OCI-LY7 (cell line): ENCODE measurements around the gene LACC1. TPM values are rescaled to one million over a fixed set of nuclear protein-coding genes. Genes with fewer than 3 reads are reported as not detected.

Experiments used
- BruUV-seq: library from RNA; stranded (reverse); fragments of 400-500 nt; replicated peaks from 2 replicates; lab custom pipeline; 2021; lab: Mats Ljungman, UMichigan
- CTCF ChIA-PET: fragments of 300-600 bp; sonication (Branson Sonifier 250); formaldehyde crosslinking; loops from one replicate; lab custom pipeline; 2022; ENCODE audit warnings: antibody characterized with exemption; ENCODE audit not compliant: unreplicated experiment; lab: Charles Lee
- POLR2A ChIA-PET: fragments of 300-600 bp; sonication (Branson Sonifier 250); formaldehyde crosslinking; loops from one replicate; lab custom pipeline; 2022; ENCODE audit warnings: antibody characterized with exemption; lab: Charles Lee
- DNase-seq: peaks from one replicate; pipeline ENCODE4 v3.0.0-alpha.2; 2015; ENCODE audit warnings: low spot score
- H2AFZ ChIP-seq: fragments of 200-600 bp; sonication (generic), shearing (Covaris generic); 2 replicates; pipeline ENCODE4 v1.6.1; 2014; ENCODE audit warnings: mild to moderate bottlenecking, antibody characterized with exemption, low read length, moderate library complexity
- H3K27ac ChIP-seq: fragments of 200-600 bp; sonication (generic); 2 replicates; pipeline ENCODE4 v1.5.1; 2014; ENCODE audit warnings: mixed run types, low read depth, mild to moderate bottlenecking, moderate library complexity, low read length, inconsistent platforms; ENCODE audit not compliant: poor library complexity, severe bottlenecking
- H3K36me3 ChIP-seq: fragments of 200-600 bp; sonication (generic); 2 replicates; pipeline ENCODE4 v1.6.1; 2014; ENCODE audit warnings: mild to moderate bottlenecking, antibody characterized with exemption, low read length, moderate library complexity, mixed read lengths; ENCODE audit not compliant: insufficient read depth
- H3K4me1 ChIP-seq: fragments of 200-600 bp; sonication (generic); 2 replicates; pipeline ENCODE4 v1.5.1; 2014; ENCODE audit warnings: mild to moderate bottlenecking, low read length; ENCODE audit not compliant: insufficient read depth, poor library complexity, severe bottlenecking
- H3K4me2 ChIP-seq: fragments of 200-600 bp; sonication (generic); 2 replicates; pipeline ENCODE4 v1.6.1; 2014; ENCODE audit warnings: mild to moderate bottlenecking, low read length
- H3K4me3 ChIP-seq: fragments of 200-600 bp; sonication (generic); 2 replicates; pipeline ENCODE4 v1.5.1; 2014; ENCODE audit warnings: mild to moderate bottlenecking, low read depth, low read length; ENCODE audit not compliant: poor library complexity, severe bottlenecking
- H3K79me2 ChIP-seq: fragments of 200-600 bp; sonication (generic); 2 replicates; pipeline ENCODE4 v1.6.1; 2016; ENCODE audit warnings: low read depth, mild to moderate bottlenecking, low read length, moderate library complexity, mixed read lengths; ENCODE audit not compliant: insufficient read depth
- H3K9me2 ChIP-seq: fragments of 200-600 bp; sonication (generic); 2 replicates; pipeline ENCODE4 v1.6.1; 2016; ENCODE audit warnings: mild to moderate bottlenecking, low read length, mixed read lengths; ENCODE audit not compliant: insufficient read depth
- H3K9me3 ChIP-seq: fragments of 200-600 bp; sonication (generic); 2 replicates; pipeline ENCODE4 v1.6.1; 2014; ENCODE audit warnings: mild to moderate bottlenecking, mixed run types, low read length, mixed read lengths
- H4K20me1 ChIP-seq: fragments of 200-600 bp; sonication (generic); 2 replicates; pipeline ENCODE4 v1.6.1; 2014; ENCODE audit warnings: mild to moderate bottlenecking, antibody characterized with exemption, low read length, moderate library complexity, mixed read lengths; ENCODE audit not compliant: insufficient read depth
- EZH2phosphoT487 ChIP-seq: fragments of 200-600 bp; sonication (generic); IDR thresholded peaks from 2 replicates; pipeline ENCODE4 v1.6.1; 2018; ENCODE audit warnings: low read depth, borderline replicate concordance, mild to moderate bottlenecking, mixed run types, antibody characterized with exemption, low read length, moderate library complexity, mixed read lengths
- intact Hi-C: fragments of 100-400 bp; cut with micrococcal nuclease; formaldehyde crosslinking; loops from one replicate; pipeline ENCODE4 v1.10.0; 2022; ENCODE audit not compliant: unreplicated experiment
- total RNA-seq, 2 experiments: library from RNA; depleted of rRNA in 1 of 2; stranded (reverse); fragments of >200 nt in 1 of 2; shearing (Covaris generic) in 1 of 2; gene quantifications; 2 replicates each; pipeline ENCODE4 v1.2.3, GENCODE V29; 2014 to 2022
- TF ChIP-seq, protein P1 (sequence below): fragments of 200-600 bp; sonication (generic); conservative IDR thresholded peaks from 2 replicates; pipeline ENCODE4 v1.5.1; 2014; ENCODE audit warnings: mild to moderate bottlenecking, antibody characterized with exemption, low read length, moderate library complexity, mixed read lengths

Gene LACC1
- total RNA-seq, 2 experiments from 2014 or later, result 3.5 to 11.3 TPM

DNA sequence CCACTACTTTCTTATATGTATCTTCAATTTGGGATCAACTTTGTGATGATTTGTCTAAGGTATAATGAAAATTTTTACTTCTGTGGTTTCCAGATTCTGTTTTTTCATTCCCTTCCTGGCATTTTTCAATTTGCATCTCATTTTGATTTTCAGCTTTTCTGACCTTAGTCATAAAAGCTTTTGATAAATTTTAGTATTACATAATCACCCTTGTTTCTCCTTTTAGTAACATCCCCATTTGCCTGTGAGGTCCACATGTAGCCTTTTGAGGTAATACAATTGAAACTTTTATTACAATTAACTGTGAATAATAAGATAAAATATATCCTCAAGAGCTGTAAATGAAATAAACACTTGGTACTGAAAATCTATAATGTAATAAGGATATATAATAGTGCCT is 31.2 kb downstream of the LACC1 start:
- H4K20me1 ChIP-seq, result no peaks in the 10 kb centered on the region
- BruUV-seq, result no TSS peak
- no peak overlapping the region for H3K4me3 ChIP-seq
- H3K4me1 ChIP-seq, result no peaks in the 10 kb centered on the region
- H3K9me2 ChIP-seq, result no peaks in the 10 kb centered on the region
- no peak overlapping the region for H3K27ac ChIP-seq
- TF ChIP-seq EZH2phosphoT487, result no peak
- TF ChIP-seq, protein P1, sequence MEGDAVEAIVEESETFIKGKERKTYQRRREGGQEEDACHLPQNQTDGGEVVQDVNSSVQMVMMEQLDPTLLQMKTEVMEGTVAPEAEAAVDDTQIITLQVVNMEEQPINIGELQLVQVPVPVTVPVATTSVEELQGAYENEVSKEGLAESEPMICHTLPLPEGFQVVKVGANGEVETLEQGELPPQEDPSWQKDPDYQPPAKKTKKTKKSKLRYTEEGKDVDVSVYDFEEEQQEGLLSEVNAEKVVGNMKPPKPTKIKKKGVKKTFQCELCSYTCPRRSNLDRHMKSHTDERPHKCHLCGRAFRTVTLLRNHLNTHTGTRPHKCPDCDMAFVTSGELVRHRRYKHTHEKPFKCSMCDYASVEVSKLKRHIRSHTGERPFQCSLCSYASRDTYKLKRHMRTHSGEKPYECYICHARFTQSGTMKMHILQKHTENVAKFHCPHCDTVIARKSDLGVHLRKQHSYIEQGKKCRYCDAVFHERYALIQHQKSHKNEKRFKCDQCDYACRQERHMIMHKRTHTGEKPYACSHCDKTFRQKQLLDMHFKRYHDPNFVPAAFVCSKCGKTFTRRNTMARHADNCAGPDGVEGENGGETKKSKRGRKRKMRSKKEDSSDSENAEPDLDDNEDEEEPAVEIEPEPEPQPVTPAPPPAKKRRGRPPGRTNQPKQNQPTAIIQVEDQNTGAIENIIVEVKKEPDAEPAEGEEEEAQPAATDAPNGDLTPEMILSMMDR, result no peak
- intact Hi-C loops, result no loop called here
- no peaks in the 10 kb centered on the region for H3K36me3 ChIP-seq
- ChIA-PET CTCF (no interaction called here), POLR2A (interaction anchor here (0.6 to 0.8 kb wide), 2 partner anchors 29 to 668 kb away, joined by 3 read pairs; no protein-coding TSS in a partner anchor)
- no peaks in the 10 kb centered on the region for H3K79me2 ChIP-seq
- H2AFZ ChIP-seq, result no peak overlapping the region
- no peak for DNase-seq
- no peaks in the 10 kb centered on the region for H3K9me3 ChIP-seq
- H3K4me2 ChIP-seq, result no peak overlapping the region

DNA sequence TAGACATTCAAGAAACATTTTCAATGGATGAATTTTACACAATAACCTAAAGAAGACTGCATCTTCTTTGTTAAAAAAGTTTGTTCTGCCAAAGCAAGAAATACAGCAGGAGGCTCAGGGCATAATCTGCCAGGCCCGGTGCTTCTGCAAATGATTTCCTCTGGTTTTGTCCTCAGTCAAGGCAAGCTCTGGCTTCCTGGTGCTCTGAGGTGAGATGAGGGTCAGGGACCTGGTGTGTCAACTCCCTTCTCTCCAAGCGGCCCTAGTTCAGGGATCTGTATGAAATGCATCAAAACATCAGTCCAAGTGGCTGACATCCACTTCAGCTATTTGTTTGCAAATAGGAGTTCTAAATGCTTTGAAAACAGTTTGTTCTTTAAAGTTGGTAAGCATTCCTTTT is 31.6 kb downstream of the LACC1 start:
- H3K27ac ChIP-seq, result no peak overlapping the region
- H3K79me2 ChIP-seq, result no peaks in the 10 kb centered on the region
- BruUV-seq, result no TSS peak
- intact Hi-C loops, result no loop called here
- no peaks in the 10 kb centered on the region for H3K9me2 ChIP-seq
- no peak overlapping the region for H2AFZ ChIP-seq
- TF ChIP-seq, protein P1, result no peak
- TF ChIP-seq EZH2phosphoT487, result no peak
- no peaks in the 10 kb centered on the region for H3K9me3 ChIP-seq
- H3K4me3 ChIP-seq, result no peak overlapping the region
- H3K36me3 ChIP-seq, result no peaks in the 10 kb centered on the region
- DNase-seq, result no peak
- H3K4me1 ChIP-seq, result no peaks in the 10 kb centered on the region
- no peak overlapping the region for H3K4me2 ChIP-seq
- CTCF ChIA-PET, result no interaction called here
- POLR2A ChIA-PET, result interaction anchor here (0.8 kb wide), 2 partner anchors 29 to 573 kb away, joined by 3 read pairs; no protein-coding TSS in a partner anchor
- H4K20me1 ChIP-seq, result no peaks in the 10 kb centered on the region

DNA sequence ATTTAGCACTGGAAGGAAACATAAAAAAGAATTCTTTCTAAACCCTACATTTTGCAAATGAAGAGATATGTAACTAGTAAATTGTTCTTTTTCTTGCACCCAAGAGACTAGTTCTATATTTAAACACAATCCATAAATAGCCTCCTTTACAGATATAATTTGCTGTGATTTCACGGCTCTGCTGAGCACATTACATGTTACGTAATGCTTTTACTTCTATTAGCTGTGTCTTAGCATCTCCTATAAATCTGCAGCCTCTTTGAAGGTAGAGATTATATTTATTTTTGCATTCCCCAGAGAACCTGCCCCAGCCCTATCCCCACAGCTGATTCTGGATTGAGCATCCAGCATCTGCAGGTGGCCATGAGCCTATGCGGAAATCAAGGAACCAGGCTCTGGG is 32.2 kb downstream of the LACC1 start:
- no peak for DNase-seq
- POLR2A ChIA-PET, result interaction anchor here (0.6 to 0.8 kb wide), 2 partner anchors 572 to 574 kb away, joined by 3 read pairs; no protein-coding TSS in a partner anchor
- no peaks in the 10 kb centered on the region for H3K79me2 ChIP-seq
- no peak overlapping the region for H3K4me2 ChIP-seq
- TF ChIP-seq EZH2phosphoT487, result no peak
- TF ChIP-seq, protein P1, result no peak
- H3K4me1 ChIP-seq, result no peaks in the 10 kb centered on the region
- H3K9me2 ChIP-seq, result no peaks in the 10 kb centered on the region
- H3K36me3 ChIP-seq, result no peaks in the 10 kb centered on the region
- no peak overlapping the region for H2AFZ ChIP-seq
- no peaks in the 10 kb centered on the region for H4K20me1 ChIP-seq
- BruUV-seq, result no TSS peak
- H3K4me3 ChIP-seq, result no peak overlapping the region
- no peaks in the 10 kb centered on the region for H3K9me3 ChIP-seq
- intact Hi-C loops, result no loop called here
- CTCF ChIA-PET, result no interaction called here
- H3K27ac ChIP-seq, result no peak overlapping the region
